H1 (cell line): ENCODE data around the gene VPS41.

Experiments
- BCL11A ChIP-seq, 2 experiments: IDR thresholded peaks; one replicate each; pipeline ENCODE4 v1.6.1; 2011; ENCODE audit warnings: low read depth in 2 of 2, low read length in 2 of 2, mild to moderate bottlenecking in 2 of 2
- CTCF ChIP-seq, 3 experiments: IDR thresholded peaks; 1 replicate in 2 of 3; 2 replicates in 1 of 3; pipeline versions ENCODE4 v1.5.1 to v1.6.1; 2011; ENCODE audit warnings: low read length in 3 of 3, mild to moderate bottlenecking in 3 of 3, inconsistent platforms in 2 of 3, low read depth in 1 of 3, moderate library complexity in 1 of 3; ENCODE audit not compliant: insufficient read depth in 1 of 3; ENCODE audit errors: control extremely low read depth in 1 of 3
- EGR1 ChIP-seq: IDR thresholded peaks from 2 replicates; pipeline ENCODE4 v1.6.1; 2011; ENCODE audit warnings: low read depth, low read length, borderline replicate concordance
- EP300 ChIP-seq, 2 experiments: IDR thresholded peaks; 1 replicate in 1 of 2; 2 replicates in 1 of 2; pipeline ENCODE4 v1.6.1; 2011 to 2012; ENCODE audit warnings: low read depth in 2 of 2, low read length in 2 of 2, mild to moderate bottlenecking in 2 of 2, borderline replicate concordance in 1 of 2, inconsistent platforms in 1 of 2, moderate library complexity in 1 of 2
- JUND ChIP-seq: IDR thresholded peaks from 2 replicates; pipeline ENCODE4 v1.6.1; 2011; ENCODE audit warnings: mild to moderate bottlenecking, improper control_type of control experiment, low read length
- KDM5A ChIP-seq: fragments of 200-600 bp; IDR thresholded peaks from 2 replicates; pipeline ENCODE4 v1.7.1; 2012; ENCODE audit warnings: mild to moderate bottlenecking, low read length, inconsistent platforms, mixed read lengths
- POLR2AphosphoS5 ChIP-seq: IDR thresholded peaks from 2 replicates; pipeline ENCODE4 v1.6.1; 2011; ENCODE audit warnings: low read depth, low read length
- SIX5 ChIP-seq: IDR thresholded peaks from 2 replicates; pipeline ENCODE4 v1.6.1; 2011; ENCODE audit warnings: mild to moderate bottlenecking, low read depth, low read length
- TCF12 ChIP-seq: IDR thresholded peaks from 2 replicates; pipeline ENCODE4 v1.6.1; 2011; ENCODE audit warnings: low read depth, mild to moderate bottlenecking, low read length
- ZNF274 ChIP-seq: IDR thresholded peaks from 2 replicates; pipeline ENCODE4 v1.7.0; 2012; ENCODE audit warnings: low read length, borderline replicate concordance; ENCODE audit errors: extremely low read depth

GRCh38 chr7:38728145-38728544 lies 180.8 kb downstream of the VPS41 start:
- TF ChIP-seq JUND (peak; percentile 34; the same call in 1 of the 2 replicates), ZNF274 (no peak), EP300 (IDR thresholded peaks at IDR 0.05; ENCODE audit: borderline replicate concordance in 1 of 2, low read depth in 2 of 2, low read length in 2 of 2) (no peak), SIX5 (no peak), KDM5A (no peak), CTCF (IDR thresholded peaks at IDR 0.05; ENCODE audit: control extremely low read depth in 1 of 3, insufficient read depth in 1 of 3, low read depth in 1 of 3, low read length in 3 of 3) (no peak), POLR2AphosphoS5 (no peak), TCF12 (no peak), EGR1 (no peak), BCL11A (IDR thresholded peaks at IDR 0.05; ENCODE audit: low read depth in 2 of 2, low read length in 2 of 2) (no peak)
